DND-41 (cell line): ENCODE results near the gene PTPN6.

Experiments
- ATAC-seq: fragments of 200-7000 bp; cut with Tn5 transposase; 3 replicates; pipeline ENCODE4 v1.9.1; 2021; ENCODE audit warnings: low read depth; ENCODE audit not compliant: insufficient read depth
- DNase-seq: peaks from one replicate; pipeline ENCODE4 v3.0.0-alpha.2; 2020
- H2AFZ ChIP-seq: 2 replicates; pipeline ENCODE4 v1.6.0; 2012; ENCODE audit warnings: low read depth, low read length
- H3K27ac ChIP-seq: 2 replicates; pipeline ENCODE4 v1.5.1; 2012; ENCODE audit warnings: low read length, inconsistent platforms
- H3K27me3 ChIP-seq: fragments of 200-600 bp; sonication (generic); 2 replicates; pipeline ENCODE4 v1.6.0; 2012; ENCODE audit warnings: low read length, mild to moderate bottlenecking, inconsistent platforms; ENCODE audit not compliant: insufficient read depth, poor library complexity
- H3K36me3 ChIP-seq: 2 replicates; pipeline ENCODE4 v1.5.1; 2012; ENCODE audit warnings: low read length, inconsistent platforms; ENCODE audit not compliant: insufficient read depth
- H3K4me1 ChIP-seq: 2 replicates; pipeline ENCODE4 v1.5.1; 2012; ENCODE audit warnings: mild to moderate bottlenecking, low read length; ENCODE audit not compliant: insufficient read depth
- H3K4me2 ChIP-seq: 2 replicates; pipeline ENCODE4 v1.6.0; 2012; ENCODE audit warnings: mild to moderate bottlenecking, moderate library complexity, low read length, inconsistent platforms; ENCODE audit not compliant: insufficient read depth
- H3K4me3 ChIP-seq, 2 experiments: fragments of 200-600 bp in 1 of 2; shearing (Covaris generic) in 1 of 2; 2 replicates each; pipeline ENCODE4 v1.5.1; 2012 to 2016; ENCODE audit warnings: inconsistent platforms in 2 of 2, low read length in 2 of 2, mild to moderate bottlenecking in 2 of 2, low read depth in 1 of 2, moderate library complexity in 1 of 2
- H3K79me2 ChIP-seq: 2 replicates; pipeline ENCODE4 v1.6.0; 2012; ENCODE audit warnings: low read length, inconsistent platforms; ENCODE audit not compliant: insufficient read depth
- H3K9ac ChIP-seq: 2 replicates; pipeline ENCODE4 v1.6.0; 2012; ENCODE audit warnings: low read depth, mild to moderate bottlenecking, inconsistent platforms, low read length, moderate library complexity
- H3K9me3 ChIP-seq: 2 replicates; pipeline ENCODE4 v1.5.1; 2012; ENCODE audit warnings: low read length, moderate library complexity, mild to moderate bottlenecking, inconsistent platforms; ENCODE audit not compliant: insufficient read depth, severe bottlenecking
- H4K20me1 ChIP-seq: 2 replicates; pipeline ENCODE4 v1.6.0; 2012; ENCODE audit warnings: low read length; ENCODE audit not compliant: insufficient read depth
- CTCF ChIP-seq: IDR thresholded peaks from 2 replicates; pipeline ENCODE4 v1.5.1; 2012; ENCODE audit warnings: borderline replicate concordance, low read length, moderate library complexity, mild to moderate bottlenecking; ENCODE audit not compliant: poor library complexity, severe bottlenecking; ENCODE audit errors: extremely low read depth
- EZH2 ChIP-seq: IDR thresholded peaks from 3 replicates; pipeline ENCODE4 v1.6.1; 2012; ENCODE audit warnings: borderline replicate concordance, low read depth, mild to moderate bottlenecking, moderate library complexity, low read length, inconsistent platforms; ENCODE audit not compliant: severe bottlenecking

The PTPN6 gene

GRCh38 chr12:6941782-6942181 is 9.4 kb upstream of the PTPN6 start:
- Histone ChIP-seq H3K9me3 (no peaks in the 10 kb centered on the region), H3K36me3 (peaks cover 51% of the 10 kb centered on the region), H3K9ac (no peak overlapping the region), H4K20me1 (no peaks in the 10 kb centered on the region), H3K4me3 (no peak overlapping the region), H3K4me2 (no peak overlapping the region), H3K4me1 (peaks cover 57% of the 10 kb centered on the region), H2AFZ (no peak overlapping the region), H3K79me2 (peaks cover 32% of the 10 kb centered on the region), H3K27ac (peak overlapping the region; percentile 16; the same call in 1 of the 2 replicates), H3K27me3 (no peaks in the 10 kb centered on the region)
- ATAC-seq = no peak
- TF ChIP-seq CTCF (no peak), EZH2 (no peak)
- no peak for DNase-seq

GRCh38 chr12:6942331-6942665 is 8.9 kb upstream of the PTPN6 start:
- Histone ChIP-seq H3K79me2 (peaks cover 27% of the 10 kb centered on the region), H3K27me3 (no peaks in the 10 kb centered on the region), H3K4me1 (peaks cover 52% of the 10 kb centered on the region), H3K9me3 (no peaks in the 10 kb centered on the region), H3K4me2 (no peak overlapping the region), H4K20me1 (no peaks in the 10 kb centered on the region), H3K4me3 (no peak overlapping the region), H3K27ac (peak overlapping the region; percentile 99), H2AFZ (no peak overlapping the region), H3K9ac (peak overlapping the region; percentile 93; the same call in 1 of the 2 replicates), H3K36me3 (peaks cover 51% of the 10 kb centered on the region)
- ATAC-seq = no peak
- peak; percentile 47 for DNase-seq
- TF ChIP-seq CTCF (no peak), EZH2 (no peak)

GRCh38 chr12:6943389-6943721 is 7.8 kb upstream of the PTPN6 start:
- ATAC-seq (peak; percentile 63), DNase-seq (peak; percentile 85)
- Histone ChIP-seq H3K9me3 (no peaks in the 10 kb centered on the region), H3K9ac (peak overlapping the region; percentile 93), H2AFZ (peak overlapping the region; percentile 44), H3K27me3 (no peaks in the 10 kb centered on the region), H4K20me1 (no peaks in the 10 kb centered on the region), H3K4me2 (peak overlapping the region; percentile 94), H3K4me1 (peaks cover 49% of the 10 kb centered on the region), H3K4me3 (peak overlapping the region in 1 of 2 experiments; percentile 88; a peak in 2 of 4 replicates), H3K79me2 (peaks cover 20% of the 10 kb centered on the region), H3K27ac (peak overlapping the region; percentile 99), H3K36me3 (peaks cover 50% of the 10 kb centered on the region)
- TF ChIP-seq EZH2 (no peak), CTCF (no peak)

- ATAC-seq (peak; percentile 79), DNase-seq (peak; percentile 92)
- peak within 1 kb of the TSS; percentile 91 for H2AFZ ChIP-seq
- no peaks in the 10 kb centered on the region for H4K20me1 ChIP-seq
- H3K4me3 ChIP-seq = peak within 1 kb of the TSS; percentile 58 to 88
- peak within 1 kb of the TSS; percentile 93 for H3K9ac ChIP-seq
- no peaks in the 10 kb centered on the region for H3K27me3 ChIP-seq
- H3K27ac ChIP-seq = peak within 1 kb of the TSS; percentile 99
- peaks cover 44% of the 10 kb centered on the region for H3K4me1 ChIP-seq
- TF ChIP-seq CTCF (no peak), EZH2 (no peak)
- peaks cover 45% of the 10 kb centered on the region for H3K36me3 ChIP-seq
- no peaks in the 10 kb centered on the region for H3K9me3 ChIP-seq
- peak within 1 kb of the TSS; percentile 94 for H3K4me2 ChIP-seq
- peaks cover 15% of the 10 kb centered on the region for H3K79me2 ChIP-seq
Observed at GRCh38 chr12:6943722-6944380, 7.3 kb upstream of the PTPN6 start, which contains the start of the genes C12orf57 and RNU7-1. Gene C12orf57 (plus strand): TSS chr12:6944022. CDS start chr12:6944122, 100 bp downstream. Gene RNU7-1 (plus strand): TSS chr12:6943816.
